GM23338 (cell line): ENCODE data around the gene EMC9. TPM values are rescaled to one million over a fixed set of nuclear protein-coding genes. Genes with fewer than 3 reads are reported as not detected.

Source experiments
- ATAC-seq: fragments of 200-7000 bp; cut with Tn5 transposase; 3 replicates; pipeline ENCODE4 v1.9.1; 2020
- DNase-seq: peaks from one replicate; pipeline ENCODE4 v3.0.0-alpha.2; 2015; ENCODE audit warnings: low spot score
- H2AFZ ChIP-seq: fragments of 200-600 bp; sonication (generic); 2 replicates; pipeline ENCODE4 v1.8.0; 2016; ENCODE audit warnings: antibody characterized with exemption, mild to moderate bottlenecking, moderate library complexity
- H3F3A ChIP-seq: fragments of 200-600 bp; sonication (generic); replicated peaks from 2 replicates; pipeline ENCODE4 v1.8.0; 2017; ENCODE audit warnings: antibody characterized with exemption, mixed run types, low read depth
- H3K27ac ChIP-seq: fragments of 200-600 bp; sonication (generic); 2 replicates; pipeline ENCODE4 v1.6.1; 2016; ENCODE audit warnings: low read depth
- H3K27me3 ChIP-seq: fragments of 200-600 bp; sonication (generic); 2 replicates; pipeline ENCODE4 v1.8.0; 2016; ENCODE audit warnings: mild to moderate bottlenecking, mixed run types, moderate library complexity; ENCODE audit not compliant: insufficient read depth
- H3K36me3 ChIP-seq: fragments of 200-600 bp; sonication (generic); 2 replicates; pipeline ENCODE4 v1.8.0; 2016; ENCODE audit warnings: mild to moderate bottlenecking; ENCODE audit not compliant: insufficient read depth
- H3K4me1 ChIP-seq: fragments of 200-600 bp; sonication (generic); 2 replicates; pipeline ENCODE4 v1.8.0; 2016; ENCODE audit warnings: mild to moderate bottlenecking, moderate library complexity; ENCODE audit not compliant: insufficient read depth
- H3K4me2 ChIP-seq: fragments of 200-600 bp; sonication (generic); 2 replicates; pipeline ENCODE4 v1.7.1; 2017; ENCODE audit warnings: mixed run types
- H3K4me3 ChIP-seq: fragments of 200-600 bp; sonication (generic); 2 replicates; pipeline ENCODE4 v1.6.1; 2016; ENCODE audit warnings: mixed run types
- H3K79me2 ChIP-seq: fragments of 200-600 bp; sonication (generic); replicated peaks from 2 replicates; pipeline ENCODE4 v1.8.0; 2017; ENCODE audit warnings: mild to moderate bottlenecking; ENCODE audit not compliant: insufficient read depth
- H3K9me2 ChIP-seq: fragments of 200-600 bp; sonication (generic); 2 replicates; pipeline ENCODE4 v1.8.0; 2017; ENCODE audit not compliant: insufficient read depth
- H4K20me1 ChIP-seq: fragments of 200-600 bp; sonication (generic); replicated peaks from 2 replicates; pipeline ENCODE4 v1.8.0; 2017; ENCODE audit warnings: mild to moderate bottlenecking; ENCODE audit not compliant: insufficient read depth
- H3K27ac Mint-ChIP-seq: 2 replicates; pipeline ENCODE4 v1.8.0; 2020; ENCODE audit warnings: inconsistent platforms, mild to moderate bottlenecking, moderate library complexity, mixed read lengths
- H3K27me3 Mint-ChIP-seq: 3 replicates; pipeline ENCODE4 v1.8.0; 2022; ENCODE audit warnings: low read depth, mild to moderate bottlenecking, moderate library complexity, mixed read lengths, inconsistent platforms; ENCODE audit not compliant: insufficient read depth, poor library complexity
- H3K36me3 Mint-ChIP-seq: 3 replicates; pipeline ENCODE4 v1.8.0; 2021; ENCODE audit warnings: low read depth, mild to moderate bottlenecking, inconsistent platforms, moderate library complexity, mixed read lengths
- H3K4me1 Mint-ChIP-seq: 3 replicates; pipeline ENCODE4 v1.8.0; 2020; ENCODE audit warnings: mild to moderate bottlenecking, inconsistent platforms, mixed read lengths
- H3K4me3 Mint-ChIP-seq: 3 replicates; pipeline ENCODE4 v1.8.0; 2021; ENCODE audit warnings: moderate library complexity, mild to moderate bottlenecking, inconsistent platforms, mixed read lengths
- H3K9me3 Mint-ChIP-seq: 3 replicates; pipeline ENCODE4 v1.8.0; 2020; ENCODE audit warnings: moderate library complexity, mild to moderate bottlenecking, inconsistent platforms, mixed read lengths
- ETS1 ChIP-seq: IDR thresholded peaks from 2 replicates; pipeline ENCODE4 v1.6.1; 2016; ENCODE audit warnings: antibody characterized with exemption
- EZH2 ChIP-seq: fragments of 200-600 bp; sonication (generic); IDR thresholded peaks from one replicate; pipeline ENCODE4 v1.8.0; 2017; ENCODE audit warnings: antibody characterized with exemption, mild to moderate bottlenecking, low read depth; ENCODE audit not compliant: unreplicated experiment
- EZH2phosphoT487 ChIP-seq: fragments of 200-600 bp; sonication (generic); IDR thresholded peaks from one replicate; pipeline ENCODE4 v1.8.1; 2018; ENCODE audit warnings: antibody characterized with exemption; ENCODE audit not compliant: unreplicated experiment
- JUNB ChIP-seq: IDR thresholded peaks from one replicate; pipeline ENCODE4 v1.6.1; 2016; ENCODE audit warnings: antibody characterized with exemption; ENCODE audit not compliant: unreplicated experiment
- NANOG ChIP-seq: IDR thresholded peaks from 2 replicates; pipeline ENCODE4 v1.6.1; 2016; ENCODE audit warnings: antibody characterized with exemption, borderline replicate concordance
- POLR2AphosphoS5 ChIP-seq: IDR thresholded peaks from 2 replicates; pipeline ENCODE4 v1.6.1; 2016; ENCODE audit warnings: antibody characterized with exemption, low read depth
- STAT1 ChIP-seq: IDR thresholded peaks from one replicate; pipeline ENCODE4 v1.6.1; 2016; ENCODE audit warnings: antibody characterized with exemption; ENCODE audit not compliant: unreplicated experiment
- ZNF114 ChIP-seq: fragments of 250-450 bp; sonication (Bioruptor Pico); IDR thresholded peaks from 2 replicates; pipeline ENCODE4 v1.5.0; 2020; ENCODE audit warnings: mild to moderate bottlenecking, moderate library complexity
- ZNF331 ChIP-seq: fragments of 250-450 bp; sonication (Bioruptor Pico); IDR thresholded peaks from 2 replicates; pipeline ENCODE4 v1.5.0; 2020; ENCODE audit warnings: low read depth, mild to moderate bottlenecking, moderate library complexity
- ZNF462 ChIP-seq: fragments of 250-450 bp; sonication (Bioruptor Pico); IDR thresholded peaks from 2 replicates; pipeline ENCODE4 v1.5.0; 2020; ENCODE audit warnings: mild to moderate bottlenecking, moderate library complexity
- polyA plus RNA-seq: library from polyadenylated mRNA; unstranded; fragments of >200 nt; fragmentation: Nextera tagmentation; extraction: Ambion mirVana; gene quantifications from 2 replicates; pipeline ENCODE4 v1.2.1, GENCODE V29; 2016
- total RNA-seq: library from RNA; depleted of rRNA; stranded (reverse); fragments of >200 nt; shearing (Covaris generic); gene quantifications from 2 replicates; pipeline ENCODE4 v1.2.3, GENCODE V29; 2014
- TF ChIP-seq, protein P1 (sequence below): IDR thresholded peaks from one replicate; pipeline ENCODE4 v1.6.1; 2018; ENCODE audit warnings: antibody characterized with exemption; ENCODE audit not compliant: unreplicated experiment
- TF ChIP-seq, protein P2 (sequence below), 2 experiments: fragments of 200-600 bp in 1 of 2; sonication (generic) in 1 of 2; conservative IDR thresholded peaks; 2 replicates each; pipeline versions ENCODE4 v1.5.1 to v1.6.1; 2016 to 2017; ENCODE audit warnings: antibody characterized with exemption in 2 of 2, low read depth in 2 of 2, mild to moderate bottlenecking in 2 of 2, moderate library complexity in 1 of 2

EMC9 gene
- total and polyA plus RNA-seq, 2 experiments from 2014 or later = 30.0 to 64.2 TPM

GRCh38 chr14:24155100-24155499, 13.7 kb upstream of the EMC9 start:
- H3K27me3 Mint-ChIP-seq = no peaks in the 10 kb centered on the region
- no peak overlapping the region for H3K4me3 Mint-ChIP-seq
- Histone ChIP-seq H3K27me3 (no peaks in the 10 kb centered on the region), H3K4me3 (no peak overlapping the region), H3K9me2 (no peaks in the 10 kb centered on the region), H2AFZ (no peak overlapping the region), H3K36me3 (peaks cover 26% of the 10 kb centered on the region; the same call in 1 of the 2 replicates), H3K79me2 (no peaks in the 10 kb centered on the region), H4K20me1 (peaks cover 7% of the 10 kb centered on the region; the same call in 1 of the 2 replicates), H3K27ac (no peak overlapping the region), H3K4me1 (no peaks in the 10 kb centered on the region), H3F3A (peaks cover under 1% of the 10 kb centered on the region; the same call in 1 of the 2 replicates), H3K4me2 (no peak overlapping the region)
- no peak for DNase-seq
- TF ChIP-seq STAT1 = no peak
- TF ChIP-seq ZNF331 (CRISPR knock-in tag) = no peak
- no peak for TF ChIP-seq JUNB
- TF ChIP-seq POLR2AphosphoS5 = no peak
- TF ChIP-seq, protein P1, sequence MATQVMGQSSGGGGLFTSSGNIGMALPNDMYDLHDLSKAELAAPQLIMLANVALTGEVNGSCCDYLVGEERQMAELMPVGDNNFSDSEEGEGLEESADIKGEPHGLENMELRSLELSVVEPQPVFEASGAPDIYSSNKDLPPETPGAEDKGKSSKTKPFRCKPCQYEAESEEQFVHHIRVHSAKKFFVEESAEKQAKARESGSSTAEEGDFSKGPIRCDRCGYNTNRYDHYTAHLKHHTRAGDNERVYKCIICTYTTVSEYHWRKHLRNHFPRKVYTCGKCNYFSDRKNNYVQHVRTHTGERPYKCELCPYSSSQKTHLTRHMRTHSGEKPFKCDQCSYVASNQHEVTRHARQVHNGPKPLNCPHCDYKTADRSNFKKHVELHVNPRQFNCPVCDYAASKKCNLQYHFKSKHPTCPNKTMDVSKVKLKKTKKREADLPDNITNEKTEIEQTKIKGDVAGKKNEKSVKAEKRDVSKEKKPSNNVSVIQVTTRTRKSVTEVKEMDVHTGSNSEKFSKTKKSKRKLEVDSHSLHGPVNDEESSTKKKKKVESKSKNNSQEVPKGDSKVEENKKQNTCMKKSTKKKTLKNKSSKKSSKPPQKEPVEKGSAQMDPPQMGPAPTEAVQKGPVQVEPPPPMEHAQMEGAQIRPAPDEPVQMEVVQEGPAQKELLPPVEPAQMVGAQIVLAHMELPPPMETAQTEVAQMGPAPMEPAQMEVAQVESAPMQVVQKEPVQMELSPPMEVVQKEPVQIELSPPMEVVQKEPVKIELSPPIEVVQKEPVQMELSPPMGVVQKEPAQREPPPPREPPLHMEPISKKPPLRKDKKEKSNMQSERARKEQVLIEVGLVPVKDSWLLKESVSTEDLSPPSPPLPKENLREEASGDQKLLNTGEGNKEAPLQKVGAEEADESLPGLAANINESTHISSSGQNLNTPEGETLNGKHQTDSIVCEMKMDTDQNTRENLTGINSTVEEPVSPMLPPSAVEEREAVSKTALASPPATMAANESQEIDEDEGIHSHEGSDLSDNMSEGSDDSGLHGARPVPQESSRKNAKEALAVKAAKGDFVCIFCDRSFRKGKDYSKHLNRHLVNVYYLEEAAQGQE = no peak
- no peak for TF ChIP-seq ZNF462 (CRISPR knock-in tag)
- no peak for TF ChIP-seq ZNF114
- no peak for TF ChIP-seq NANOG
- no peak for TF ChIP-seq ETS1
- TF ChIP-seq EZH2phosphoT487 = no peak
- no peak for TF ChIP-seq EZH2
- TF ChIP-seq, protein P2, sequence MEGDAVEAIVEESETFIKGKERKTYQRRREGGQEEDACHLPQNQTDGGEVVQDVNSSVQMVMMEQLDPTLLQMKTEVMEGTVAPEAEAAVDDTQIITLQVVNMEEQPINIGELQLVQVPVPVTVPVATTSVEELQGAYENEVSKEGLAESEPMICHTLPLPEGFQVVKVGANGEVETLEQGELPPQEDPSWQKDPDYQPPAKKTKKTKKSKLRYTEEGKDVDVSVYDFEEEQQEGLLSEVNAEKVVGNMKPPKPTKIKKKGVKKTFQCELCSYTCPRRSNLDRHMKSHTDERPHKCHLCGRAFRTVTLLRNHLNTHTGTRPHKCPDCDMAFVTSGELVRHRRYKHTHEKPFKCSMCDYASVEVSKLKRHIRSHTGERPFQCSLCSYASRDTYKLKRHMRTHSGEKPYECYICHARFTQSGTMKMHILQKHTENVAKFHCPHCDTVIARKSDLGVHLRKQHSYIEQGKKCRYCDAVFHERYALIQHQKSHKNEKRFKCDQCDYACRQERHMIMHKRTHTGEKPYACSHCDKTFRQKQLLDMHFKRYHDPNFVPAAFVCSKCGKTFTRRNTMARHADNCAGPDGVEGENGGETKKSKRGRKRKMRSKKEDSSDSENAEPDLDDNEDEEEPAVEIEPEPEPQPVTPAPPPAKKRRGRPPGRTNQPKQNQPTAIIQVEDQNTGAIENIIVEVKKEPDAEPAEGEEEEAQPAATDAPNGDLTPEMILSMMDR (conservative IDR thresholded peaks at IDR 0.05; ENCODE audit: low read depth in 2 of 2) = no peak
- H3K36me3 Mint-ChIP-seq = peaks cover 79% of the 10 kb centered on the region
- no peak overlapping the region for H3K27ac Mint-ChIP-seq
- ATAC-seq = no peak
- H3K4me1 Mint-ChIP-seq = no peaks in the 10 kb centered on the region
- no peaks in the 10 kb centered on the region; the same call in 2 of the 3 replicates for H3K9me3 Mint-ChIP-seq
